C4-2B (cell line): Measurements from ENCODE around the gene CHST9.
"Not testable (repeated sequence)": the region's sequence is repeated elsewhere in the genome, so short reads cannot be mapped to it uniquely, and the experiment has no call there.

Source experiments
- CTCF ChIP-seq: fragments of 450-650 bp; conservative IDR thresholded peaks from 2 replicates; pipeline ENCODE4 v1.5.1; 2017; ENCODE audit warnings: mild to moderate bottlenecking
- ZFX ChIP-seq: fragments of 450-650 bp; IDR thresholded peaks from 2 replicates; pipeline ENCODE4 v1.6.1; 2017

GRCh38 chr18:27093290-27093689 lies 91.8 kb downstream of the CHST9 start:
- TF ChIP-seq CTCF, ZFX: not testable (repeated sequence)
